CD4-positive, alpha-beta T cell treated with Interleukin-4 for 1 hour (primary cell): Measurements from ENCODE around the gene RBKS.
"Not testable (repeated sequence)": the region's sequence is repeated elsewhere in the genome, so short reads cannot be mapped to it uniquely, and the experiment has no call there.

ENCODE experiments used
- DNase-seq, 2 donors: peaks; one replicate each; pipeline ENCODE4 v3.0.0-alpha.2; 2020 to 2022

The RBKS gene

DNA sequence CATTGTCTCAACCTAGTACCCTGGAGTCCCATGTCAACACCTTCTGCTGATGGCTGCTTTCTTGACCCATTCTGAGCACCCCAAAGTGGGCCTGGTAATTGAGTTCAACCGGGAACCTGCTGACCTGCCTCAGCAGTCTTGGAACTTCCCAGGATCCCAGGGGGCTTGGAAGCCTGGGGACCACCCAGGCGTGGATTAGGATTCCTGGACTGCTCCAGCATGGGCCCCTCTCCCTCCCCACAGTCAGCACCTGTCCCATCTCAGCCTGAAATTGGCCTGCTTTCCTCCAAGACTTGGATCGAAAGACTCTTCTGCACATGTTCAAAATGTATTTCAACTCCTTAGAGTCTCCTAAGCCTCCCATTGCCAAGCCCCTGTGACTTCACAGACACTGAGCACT lies 134.1 kb downstream of the RBKS start:
- no peak for DNase-seq

DNA sequence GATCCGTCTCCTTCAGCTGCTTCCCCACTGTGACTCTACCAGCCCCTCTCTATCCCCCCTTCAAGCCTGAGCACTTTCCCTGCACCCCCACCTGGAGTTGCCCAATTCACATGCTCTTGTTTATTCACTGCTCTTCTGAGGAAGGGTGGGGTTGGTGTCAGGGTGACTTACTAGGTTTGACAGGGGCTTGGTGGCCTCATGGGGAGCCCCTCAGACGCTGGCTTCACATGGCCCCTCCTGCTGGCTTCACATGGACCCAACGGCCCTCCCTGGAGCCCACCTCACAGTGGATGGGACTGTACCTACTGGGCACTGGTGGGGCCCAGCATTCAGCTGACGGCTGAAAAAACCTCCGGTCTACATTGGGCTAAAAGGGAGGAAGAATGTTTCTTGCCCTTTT lies 135.4 kb downstream of the RBKS start:
- no peak for DNase-seq

- DNase-seq = peak; percentile 72 to 73
These were observed 136.0 kb downstream of the RBKS start for GRCh38 chr2:27754138-27754588.

DNA sequence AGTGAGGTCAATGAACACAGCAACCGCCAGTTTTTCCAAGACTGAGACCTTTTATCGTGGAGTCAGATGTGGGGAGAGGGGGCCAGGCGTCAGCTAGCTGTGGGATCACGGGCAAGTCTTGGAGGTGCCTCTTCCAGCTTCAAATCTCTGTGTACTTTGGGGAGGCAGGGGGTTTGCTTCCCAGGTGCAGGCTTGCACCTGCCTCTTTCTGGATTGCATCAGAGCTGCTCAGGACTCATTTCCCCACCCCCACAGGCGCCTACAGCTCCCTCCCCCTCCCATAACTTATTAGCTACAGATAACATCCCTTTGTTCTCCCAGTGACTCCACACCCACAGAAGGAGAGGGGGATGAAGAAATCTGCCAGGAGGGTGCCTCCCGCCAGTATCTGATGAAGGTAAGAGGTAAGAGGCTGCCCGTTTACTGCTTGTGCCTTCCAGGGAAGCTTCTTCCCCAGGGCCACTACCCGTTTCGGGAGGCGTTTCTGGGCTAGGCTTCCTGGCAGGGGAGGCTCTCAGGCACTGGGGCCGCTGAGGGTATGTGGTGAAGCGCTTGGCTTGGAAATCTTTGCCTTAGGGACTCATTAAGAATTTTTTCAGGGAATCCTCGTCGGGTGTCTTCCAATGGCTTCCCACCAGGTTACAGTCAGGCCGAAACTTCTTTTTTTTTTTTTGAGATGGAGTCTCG lies 137.5 kb downstream of the RBKS start:
- DNase-seq = no peak

DNA sequence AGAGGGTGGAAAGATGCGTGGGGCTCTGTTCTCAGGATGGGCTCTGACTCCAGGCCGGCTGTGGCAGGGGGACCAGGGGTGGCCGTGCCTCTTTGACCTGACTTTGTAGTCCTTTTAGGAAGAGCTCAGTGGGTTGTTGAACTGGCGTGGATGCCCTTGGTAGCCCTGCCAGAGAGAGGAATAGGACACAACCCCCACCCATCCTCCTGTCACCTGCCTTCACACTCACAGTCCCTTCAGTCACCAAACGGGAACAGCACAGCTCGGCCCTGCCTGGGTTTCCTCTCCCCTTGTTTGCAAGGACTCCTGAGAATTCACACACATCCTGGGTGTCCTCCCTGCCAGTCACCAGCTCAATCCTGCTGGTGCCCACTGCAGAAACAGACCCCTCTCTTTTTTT lies 138.8 kb downstream of the RBKS start:
- no peak for DNase-seq

- DNase-seq = not testable (repeated sequence)
These were observed 141.2 kb downstream of the RBKS start for GRCh38 chr2:27748803-27749554.

GRCh38 chr2:27747827-27748352 lies 142.3 kb downstream of the RBKS start:
- DNase-seq = no peak

DNA sequence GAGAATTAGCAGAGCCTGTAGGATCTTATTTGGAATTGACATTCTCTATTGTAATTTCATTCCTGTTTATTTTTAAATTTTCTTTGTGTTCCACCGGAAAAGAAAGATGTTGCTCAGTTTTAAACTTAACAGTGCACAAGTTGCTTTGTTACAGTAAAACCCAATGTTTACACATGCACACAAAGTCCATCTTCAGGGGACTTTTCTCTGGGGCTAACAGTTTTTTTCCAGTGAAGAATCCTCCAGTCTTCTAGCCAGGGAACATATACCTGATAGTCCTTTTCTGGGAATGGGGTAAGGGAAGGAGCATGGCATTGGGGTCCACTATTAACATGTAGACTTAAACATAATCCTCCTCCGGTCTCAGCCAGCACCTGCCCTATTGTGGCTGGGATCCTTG lies 143.9 kb downstream of the RBKS start:
- DNase-seq = no peak

DNA sequence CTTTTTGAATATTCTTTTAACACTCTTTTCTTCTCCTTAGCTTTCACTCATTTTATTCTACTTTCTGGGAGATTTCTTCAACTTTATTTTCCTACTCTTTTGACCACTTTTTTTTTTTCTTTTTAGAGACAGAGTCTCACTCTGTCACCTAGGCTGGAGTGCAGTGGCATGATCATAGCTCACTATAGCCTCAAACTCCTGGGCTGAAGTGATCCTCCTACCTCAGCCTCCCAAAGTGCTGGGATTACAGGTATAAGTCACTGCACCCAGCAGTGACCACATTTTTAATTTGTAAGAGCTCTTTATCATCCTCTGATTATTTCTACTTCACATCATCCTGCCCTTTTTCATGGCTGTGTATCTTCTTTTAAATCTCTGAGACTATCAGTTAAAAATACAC lies 144.7 kb downstream of the RBKS start:
- not testable (repeated sequence) for DNase-seq

DNA sequence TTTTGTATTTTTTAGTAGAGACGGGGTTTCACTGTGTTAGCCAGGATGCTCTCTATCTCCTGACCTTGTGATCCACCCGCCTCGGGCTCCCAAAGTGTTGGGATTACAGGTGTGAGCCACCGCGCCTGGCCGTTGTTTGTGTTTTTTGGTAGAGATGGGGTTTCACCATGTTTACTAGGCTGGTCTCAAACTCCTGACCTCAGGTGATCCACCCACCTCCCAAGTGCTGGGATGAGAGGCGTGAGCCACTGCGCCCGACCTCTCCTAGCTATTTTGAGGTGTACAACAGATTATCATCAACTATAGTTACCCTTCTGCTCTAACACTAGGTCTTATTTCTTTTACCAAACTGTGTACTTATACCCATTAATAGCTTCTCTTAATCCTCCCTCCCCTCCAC lies 147.6 kb downstream of the RBKS start:
- no peak for DNase-seq

DNA sequence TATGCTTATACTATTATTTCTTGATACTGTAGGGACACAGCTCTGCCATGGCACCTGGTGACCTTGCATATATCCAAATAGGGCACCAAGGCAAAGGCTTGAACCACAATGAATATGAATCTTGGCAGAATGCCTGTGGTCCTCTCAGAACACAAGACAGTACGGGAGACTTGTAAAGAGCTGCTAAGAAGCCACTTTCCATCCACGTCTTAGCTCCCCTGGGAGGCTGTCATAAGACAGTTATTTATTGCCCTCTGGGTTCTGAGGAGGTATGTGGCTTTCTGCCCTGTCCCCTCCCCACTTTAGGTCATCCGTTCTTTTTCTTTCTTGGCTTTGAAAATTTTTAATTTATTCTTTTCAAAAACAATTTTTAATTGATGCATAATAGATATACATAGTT lies 148.5 kb downstream of the RBKS start:
- no peak for DNase-seq

DNA sequence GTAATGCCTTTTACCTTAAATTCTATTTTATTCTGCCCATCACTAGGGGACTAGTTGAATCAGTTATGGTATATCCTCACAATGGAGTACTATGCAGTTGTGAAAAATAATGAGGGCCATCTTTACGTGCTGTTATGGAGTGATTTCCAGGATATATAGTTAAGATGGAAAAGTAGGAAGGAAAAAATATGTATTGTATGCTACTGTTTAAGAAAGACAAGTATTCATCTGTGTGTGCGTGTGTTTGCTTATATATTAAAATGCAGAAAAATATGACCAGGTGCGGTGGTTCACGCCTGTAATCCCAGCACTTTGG lies 151.2 kb downstream of the RBKS start:
- DNase-seq = no peak

- DNase-seq = no peak
These were observed 151.7 kb downstream of the RBKS start for GRCh38 chr2:27738349-27739057.

DNA sequence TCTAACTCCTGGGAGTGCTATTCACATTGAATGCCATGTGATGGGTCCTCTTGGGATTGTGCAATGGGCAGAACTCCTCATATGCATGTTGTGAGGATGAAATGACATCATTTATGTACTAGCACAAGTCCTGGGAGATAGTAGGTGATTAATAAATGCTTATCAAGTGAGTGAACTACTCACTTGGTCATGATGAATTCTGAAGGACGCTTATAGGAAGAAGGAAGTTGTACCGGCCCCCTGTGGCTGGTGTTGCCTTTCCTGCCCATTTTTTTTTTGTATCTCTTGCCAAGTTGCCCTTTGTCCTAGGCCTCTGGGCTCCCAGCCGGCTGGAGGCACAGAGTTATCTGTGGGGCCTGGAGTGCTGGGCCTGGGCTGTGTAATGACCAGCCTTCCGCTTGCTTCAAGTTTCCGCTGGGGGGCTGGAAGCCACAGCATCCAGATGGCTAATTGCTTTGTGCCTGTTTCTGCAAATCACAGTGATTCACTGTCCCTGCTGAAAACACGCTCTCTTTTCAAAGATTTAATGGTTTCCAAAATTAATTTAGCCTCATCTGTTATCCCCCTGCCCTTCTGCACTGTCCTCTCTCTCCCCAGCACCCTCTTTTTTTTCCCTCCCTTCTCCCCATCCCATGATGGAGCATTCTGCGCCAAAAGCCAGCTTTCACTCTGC lies 152.4 kb downstream of the RBKS start:
- DNase-seq = no peak

DNA sequence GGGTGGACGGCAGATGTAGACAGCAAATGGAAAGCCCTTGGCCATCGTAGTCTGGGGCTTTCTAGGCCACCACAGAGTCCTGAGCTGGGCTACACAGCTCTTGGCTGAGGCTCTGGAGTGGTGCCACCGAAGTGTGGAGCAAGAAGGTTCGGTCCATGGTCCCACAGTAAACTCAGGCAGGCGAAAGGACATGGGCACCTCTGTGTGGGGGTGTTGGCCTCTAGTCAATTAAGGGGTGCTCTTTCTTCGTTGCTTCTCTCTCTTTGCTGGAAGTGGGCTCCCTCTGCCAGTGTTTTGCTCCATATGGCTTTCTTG lies 153.3 kb downstream of the RBKS start:
- DNase-seq = no peak

DNA sequence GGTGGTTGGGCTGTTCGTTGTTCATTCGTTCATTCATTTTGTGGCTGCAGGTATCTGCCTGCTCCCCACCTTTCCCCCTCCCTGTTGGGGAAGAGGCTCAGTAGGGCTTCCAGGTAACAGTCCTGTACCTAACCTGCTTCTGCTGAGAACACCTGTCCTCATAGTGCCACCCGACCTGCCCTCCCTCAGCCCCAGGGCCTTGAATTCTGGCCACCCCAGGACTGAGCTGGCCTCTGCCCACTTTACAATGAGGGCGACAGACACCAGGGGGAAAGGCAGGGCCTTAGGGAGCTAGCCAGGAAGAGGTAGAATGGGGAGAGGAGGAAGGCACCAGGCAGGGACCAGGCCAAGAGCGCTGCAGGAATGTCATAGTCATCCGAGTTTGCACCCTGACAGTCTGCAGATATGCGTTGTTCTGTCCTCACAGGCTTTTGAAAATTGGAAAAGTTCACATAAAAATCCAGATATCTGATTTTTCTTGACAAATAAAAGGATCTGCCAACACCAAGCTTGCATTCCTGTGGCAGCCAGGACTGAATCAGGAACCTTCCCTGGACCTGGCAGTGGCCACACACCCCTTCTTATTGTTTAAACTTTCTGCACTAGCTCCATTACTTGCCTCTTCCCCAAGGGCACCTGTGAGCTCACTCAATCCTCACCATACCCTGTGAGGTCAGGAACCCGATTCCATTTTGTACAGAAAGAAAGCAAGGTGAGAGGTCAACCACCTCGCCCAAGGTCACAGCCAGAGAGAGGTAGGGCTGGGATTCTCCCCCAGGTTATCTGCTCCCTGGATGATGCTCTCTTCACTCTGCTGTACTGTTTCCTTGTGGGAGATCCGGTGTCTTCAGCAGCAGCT lies 153.9 kb downstream of the RBKS start:
- no peak for DNase-seq

DNA sequence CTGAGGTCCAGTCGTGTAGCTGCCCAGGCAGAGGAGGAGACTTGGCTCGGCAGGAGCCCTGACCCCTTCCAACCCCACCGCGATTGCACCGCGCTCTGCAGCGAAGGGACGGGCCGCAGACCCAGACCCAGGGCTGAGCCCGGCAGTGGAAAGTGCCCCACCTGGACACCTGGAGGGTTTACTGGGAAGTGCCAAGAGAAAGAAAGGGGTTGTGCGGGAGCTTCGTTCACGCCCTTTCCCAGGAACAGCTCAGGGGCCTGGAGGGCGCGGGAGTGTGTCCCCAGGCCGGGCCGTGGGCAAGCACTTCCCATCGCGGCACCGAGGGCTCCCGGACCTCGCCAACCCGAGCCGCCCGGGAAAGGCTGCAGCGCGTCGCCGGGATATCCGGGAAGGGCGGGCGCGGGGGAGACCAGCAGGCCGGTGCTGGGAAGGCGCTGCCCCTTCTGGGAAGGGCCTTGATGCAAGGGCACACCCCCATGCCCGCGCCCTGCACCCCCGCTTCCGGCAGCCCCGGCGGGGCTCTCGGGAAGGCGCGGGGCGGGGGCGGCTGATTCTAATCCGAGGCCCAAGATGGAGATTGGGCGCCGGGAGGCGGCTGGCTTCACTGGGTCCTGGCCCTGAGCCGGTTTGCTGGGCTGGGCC lies 154.8 kb downstream of the RBKS start:
- peak; percentile 18 to 28 for DNase-seq

GRCh38 chr2:27734305-27734704 lies 155.9 kb downstream of the RBKS start:
- DNase-seq = no peak
